Panc1 (cell line): ENCODE measurements around the gene FARP2.

Experiments used
- CTCF ChIP-seq: fragments of 450-650 bp; IDR thresholded peaks from 2 replicates; pipeline ENCODE4 v1.5.1; 2017; ENCODE audit warnings: mild to moderate bottlenecking
- POLR2AphosphoS5 ChIP-seq: IDR thresholded peaks from 2 replicates; pipeline ENCODE4 v1.6.1; 2012; ENCODE audit warnings: mild to moderate bottlenecking, low read depth, low read length, moderate library complexity
- SIN3A ChIP-seq: IDR thresholded peaks from 2 replicates; pipeline ENCODE4 v1.6.1; 2012; ENCODE audit warnings: low read depth, mild to moderate bottlenecking, low read length, moderate library complexity, borderline replicate concordance; ENCODE audit not compliant: insufficient read depth

GRCh38 chr2:241307055-241307454 is 49.0 kb upstream of the FARP2 start:
- no peak for TF ChIP-seq CTCF
- no peak for TF ChIP-seq POLR2AphosphoS5
- no peak for TF ChIP-seq SIN3A
